ENCODE measurements around the gene ASB9.
"Not testable (repeated sequence)": the region's sequence is repeated elsewhere in the genome, so short reads cannot be mapped to it uniquely, and the experiment has no call there.

ASB9 gene

DNA sequence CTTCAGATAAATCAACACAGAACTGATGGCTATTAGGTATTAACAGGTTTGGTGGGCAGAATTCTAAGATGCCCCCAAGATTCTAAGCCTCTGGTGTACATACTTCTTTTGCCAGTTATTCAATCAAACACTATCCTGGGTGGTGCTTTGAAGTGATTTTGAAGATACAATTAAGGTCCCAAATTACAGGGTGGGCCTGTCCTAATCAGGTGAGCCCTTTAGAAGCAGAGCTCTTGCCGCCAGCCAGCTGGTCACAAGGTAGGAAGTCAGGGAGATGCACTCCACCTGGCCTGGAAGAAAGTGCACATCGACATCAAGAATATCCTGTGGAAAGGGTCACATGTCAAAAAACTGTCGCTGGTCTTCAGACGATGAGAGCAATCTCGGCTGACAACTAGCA lies 29.5 kb downstream of the ASB9 start:
- DNase-seq: no peak

DNA sequence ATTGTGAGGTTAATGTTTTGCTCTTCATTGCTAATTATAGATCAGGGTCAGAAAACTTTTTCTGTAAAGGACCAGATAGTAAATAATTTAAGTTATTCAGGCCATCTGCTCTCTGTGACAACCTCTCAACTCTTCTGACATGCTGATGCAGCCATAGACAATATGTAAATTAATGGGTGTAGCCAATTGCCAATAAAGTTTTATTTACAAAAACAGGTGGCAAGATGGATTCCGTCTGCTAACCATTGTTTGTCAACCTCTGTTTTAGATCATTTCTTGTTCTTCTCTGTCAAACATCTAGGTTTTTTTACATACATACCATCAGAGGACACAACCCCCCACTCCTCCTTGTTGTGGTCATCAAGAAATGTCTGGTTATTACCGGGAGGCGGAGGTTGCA lies 33.7 kb downstream of the ASB9 start:
- no peak for DNase-seq

- no peak for DNase-seq
Measured at GRCh38 chrX:15235001-15235400, 34.9 kb downstream of the ASB9 start.

- DNase-seq: no peak
Measured at GRCh38 chrX:15233416-15234015, 36.4 kb downstream of the ASB9 start.

GRCh38 chrX:15224747-15225146 lies 45.1 kb downstream of the ASB9 start:
- DNase-seq: no peak

DNA sequence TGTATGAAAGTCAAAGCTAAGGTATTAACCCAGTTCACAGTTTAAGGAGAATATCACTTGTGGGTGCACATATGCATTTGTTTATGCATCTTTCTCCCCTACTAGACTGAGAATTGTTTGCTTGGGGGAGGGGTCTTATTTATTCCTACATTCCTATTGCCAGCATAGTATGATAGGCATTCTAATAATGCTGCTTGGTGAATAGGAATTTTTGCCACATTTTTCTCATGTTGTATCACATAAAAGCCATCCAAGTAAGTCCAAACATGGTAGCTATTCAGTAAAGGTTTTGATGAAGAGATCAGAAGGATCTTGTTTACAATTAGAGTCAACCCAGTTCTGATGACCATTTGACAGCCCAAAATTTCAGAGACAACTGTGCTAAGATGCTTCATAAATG lies 48.6 kb downstream of the ASB9 start:
- no peak for DNase-seq

DNA sequence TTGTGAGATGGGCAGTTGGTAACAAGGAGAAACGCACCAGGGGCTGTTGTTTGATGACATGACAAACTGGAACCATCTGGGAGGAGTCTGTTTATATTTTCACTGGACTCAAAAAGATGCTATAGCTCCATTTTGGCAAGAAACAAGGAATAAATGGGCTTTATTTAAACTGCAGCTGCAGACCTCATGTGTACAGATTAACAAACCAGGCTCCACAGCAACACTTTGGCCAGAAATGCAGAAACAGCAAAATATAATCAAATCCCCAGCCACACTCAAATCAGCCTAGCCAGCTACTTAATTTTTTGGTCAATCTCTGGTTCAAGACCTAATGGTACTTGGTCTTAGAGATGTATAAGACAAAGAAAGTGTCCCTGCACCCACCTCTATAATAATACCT lies 52.7 kb downstream of the ASB9 start:
- no peak for DNase-seq

DNA sequence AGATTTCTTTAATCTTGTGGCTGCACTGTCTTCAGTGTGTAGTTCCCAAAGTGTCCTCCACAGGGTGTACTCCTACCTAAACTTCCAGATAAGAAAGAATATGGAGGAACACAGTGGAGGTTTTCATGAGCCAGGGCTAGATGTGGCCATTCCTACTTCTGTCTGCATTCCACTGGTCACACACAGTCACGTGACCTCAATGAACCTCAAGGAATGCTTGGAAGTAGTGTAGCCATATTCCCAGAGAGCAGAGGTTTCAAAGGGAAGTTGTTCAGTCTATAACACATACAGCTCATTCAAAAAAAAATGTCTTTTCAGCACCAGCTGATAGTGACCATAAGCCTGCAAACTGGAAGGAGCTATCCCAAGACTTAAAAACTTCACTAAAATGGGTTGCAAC lies 53.6 kb downstream of the ASB9 start:
- no peak for DNase-seq

DNA sequence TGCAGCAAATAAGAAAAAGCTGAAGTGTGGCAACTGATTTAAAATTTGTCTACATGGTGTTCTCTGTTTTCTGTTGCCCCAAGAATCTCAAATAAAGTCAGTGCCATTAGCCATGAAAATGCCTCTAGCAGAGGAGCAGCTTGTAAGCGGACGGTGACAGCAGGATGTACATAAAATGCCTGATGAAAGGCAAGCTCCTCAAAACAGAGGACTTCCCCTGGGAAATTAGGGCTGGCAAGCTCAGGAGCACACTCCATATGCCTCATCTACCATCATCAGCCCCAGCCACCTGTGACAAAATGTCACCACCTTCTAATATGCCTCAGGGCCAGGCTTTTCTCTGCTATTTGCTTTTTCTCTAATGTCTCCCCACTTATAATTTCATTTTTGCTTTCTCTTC lies 54.5 kb downstream of the ASB9 start:
- DNase-seq: no peak

- no peak for DNase-seq
Measured at GRCh38 chrX:15214588-15214987, 55.3 kb downstream of the ASB9 start.

- no peak for DNase-seq
Measured at GRCh38 chrX:15209096-15209495, 60.8 kb downstream of the ASB9 start.

GRCh38 chrX:15207994-15208393 lies 61.9 kb downstream of the ASB9 start:
- no peak for DNase-seq

DNA sequence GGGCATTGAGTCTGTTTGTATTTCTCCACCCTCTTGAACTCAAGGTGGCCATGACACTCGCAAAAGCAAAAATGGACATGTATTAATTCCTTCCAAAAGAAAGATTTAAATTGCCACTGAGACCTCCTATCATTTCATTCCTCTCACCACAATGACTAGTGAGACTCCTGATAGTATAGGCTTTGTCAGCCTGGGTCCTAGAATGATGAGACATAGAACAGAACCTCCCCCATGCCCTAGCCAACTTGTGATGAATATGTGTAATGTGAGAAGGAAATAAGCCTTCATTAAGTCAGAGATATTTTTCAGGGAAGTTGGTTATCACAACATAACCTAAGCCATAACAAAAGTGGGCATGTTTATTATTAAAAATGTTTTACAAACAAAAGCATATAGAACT lies 62.5 kb downstream of the ASB9 start:
- DNase-seq: no peak

GRCh38 chrX:15206306-15206705 lies 63.6 kb downstream of the ASB9 start:
- DNase-seq: no peak

GRCh38 chrX:15204130-15204751 lies 65.6 kb downstream of the ASB9 start:
- DNase-seq: no peak

- no peak for DNase-seq
Measured at GRCh38 chrX:15203694-15204093, 66.2 kb downstream of the ASB9 start.

- no peak for DNase-seq
Measured at GRCh38 chrX:15202454-15203177, 67.3 kb downstream of the ASB9 start.

- no peak for DNase-seq
Measured at GRCh38 chrX:15200871-15201270, 69.0 kb downstream of the ASB9 start.

GRCh38 chrX:15198608-15199202 lies 71.2 kb downstream of the ASB9 start:
- not testable (repeated sequence) for DNase-seq

GRCh38 chrX:15194146-15194545 lies 75.7 kb downstream of the ASB9 start:
- DNase-seq: no peak

Measured in NCI-H2227 treated with DMSO at 0.1 percent for 48 hours (cell line).